NCI-H748 treated with DMSO at 0.1 percent for 48 hours (cell line): ENCODE results near the gene RAB8B.

Experiments
- DNase-seq: peaks from one replicate; lab custom pipeline; 2025; lab: John Stamatoyannopoulos, UW

RAB8B gene

GRCh38 chr15:63185206-63185605, 4.2 kb upstream of the RAB8B start:
- DNase-seq: no peak

GRCh38 chr15:63186065-63186464, 3.3 kb upstream of the RAB8B start:
- no peak for DNase-seq

- DNase-seq: no peak
These were observed 1.7 kb upstream of the RAB8B start for GRCh38 chr15:63187589-63188226.

- DNase-seq: no peak
These were observed 1.0 kb upstream of the RAB8B start for GRCh38 chr15:63188247-63188925.

- DNase-seq: no peak
These were observed 749 bp downstream of the RAB8B start for GRCh38 chr15:63189941-63190768.

GRCh38 chr15:63190769-63191649, 1.6 kb downstream of the RAB8B start:
- no peak for DNase-seq

- no peak for DNase-seq
These were observed 2.7 kb downstream of the RAB8B start for GRCh38 chr15:63191895-63192618.

- DNase-seq: no peak
These were observed 3.3 kb downstream of the RAB8B start for GRCh38 chr15:63192619-63193206.

- DNase-seq: no peak
These were observed 4.9 kb downstream of the RAB8B start for GRCh38 chr15:63194302-63194701.

- DNase-seq: no peak
These were observed 5.6 kb downstream of the RAB8B start for GRCh38 chr15:63194880-63195568.

GRCh38 chr15:63195569-63196015, 6.2 kb downstream of the RAB8B start:
- DNase-seq: no peak

- no peak for DNase-seq
These were observed 7.4 kb downstream of the RAB8B start for GRCh38 chr15:63196842-63197241.

- DNase-seq: no peak
These were observed 8.2 kb downstream of the RAB8B start for GRCh38 chr15:63197626-63198025.

- no peak for DNase-seq
These were observed 9.2 kb downstream of the RAB8B start for GRCh38 chr15:63198371-63199250.

GRCh38 chr15:63200464-63201249, 11.3 kb downstream of the RAB8B start:
- DNase-seq: no peak

GRCh38 chr15:63202861-63203260, 13.5 kb downstream of the RAB8B start:
- no peak for DNase-seq

- DNase-seq: no peak
These were observed 14.2 kb downstream of the RAB8B start for GRCh38 chr15:63203451-63204090.

GRCh38 chr15:63206079-63206478, 16.7 kb downstream of the RAB8B start:
- DNase-seq: no peak
